ENCODE results near the gene SSC4D.

SSC4D gene

GRCh38 chr7:76375251-76375650 lies 34.2 kb downstream of the SSC4D start:
- TF ChIP-seq REST (IDR thresholded peaks at IDR 0.05; ENCODE audit: insufficient read depth in 1 of 2, low read depth in 2 of 2, low read length in 2 of 2) (no peak), TAF1 (IDR thresholded peaks at IDR 0.05; ENCODE audit: borderline replicate concordance, insufficient read depth, low read length) (no peak), FOXP2 (optimal IDR thresholded peaks at IDR 0.05; ENCODE audit: borderline replicate concordance, extremely low read depth, extremely low read length, insufficient read depth) (no peak), POLR2AphosphoS5 (IDR thresholded peaks at IDR 0.05; ENCODE audit: low read depth, low read length) (no peak), SIN3A (IDR thresholded peaks at IDR 0.05; ENCODE audit: borderline replicate concordance, insufficient read depth, low read length) (no peak)

GRCh38 chr7:76372984-76373833 lies 36.3 kb downstream of the SSC4D start:
- no peak for TF ChIP-seq TAF1 (IDR thresholded peaks at IDR 0.05; ENCODE audit: borderline replicate concordance, insufficient read depth, low read length)
- TF ChIP-seq FOXP2 (optimal IDR thresholded peaks at IDR 0.05; ENCODE audit: borderline replicate concordance, extremely low read depth, extremely low read length, insufficient read depth): no peak
- no peak for TF ChIP-seq REST (IDR thresholded peaks at IDR 0.05; ENCODE audit: insufficient read depth in 1 of 2, low read depth in 2 of 2, low read length in 2 of 2)
- TF ChIP-seq POLR2AphosphoS5 (IDR thresholded peaks at IDR 0.05; ENCODE audit: low read depth, low read length): no peak
- TF ChIP-seq SIN3A (IDR thresholded peaks at IDR 0.05; ENCODE audit: borderline replicate concordance, insufficient read depth, low read length): no peak

- TF ChIP-seq POLR2AphosphoS5 (IDR thresholded peaks at IDR 0.05; ENCODE audit: low read depth, low read length) (no peak), REST (IDR thresholded peaks at IDR 0.05; ENCODE audit: insufficient read depth in 1 of 2, low read depth in 2 of 2, low read length in 2 of 2) (no peak), FOXP2 (optimal IDR thresholded peaks at IDR 0.05; ENCODE audit: borderline replicate concordance, extremely low read depth, extremely low read length, insufficient read depth) (no peak), SIN3A (IDR thresholded peaks at IDR 0.05; ENCODE audit: borderline replicate concordance, insufficient read depth, low read length) (no peak), TAF1 (IDR thresholded peaks at IDR 0.05; ENCODE audit: borderline replicate concordance, insufficient read depth, low read length) (no peak)
Measured at GRCh38 chr7:76371396-76371795, 38.1 kb downstream of the SSC4D start.

- TF ChIP-seq FOXP2 (optimal IDR thresholded peaks at IDR 0.05; ENCODE audit: borderline replicate concordance, extremely low read depth, extremely low read length, insufficient read depth) (no peak), REST (IDR thresholded peaks at IDR 0.05; ENCODE audit: insufficient read depth in 1 of 2, low read depth in 2 of 2, low read length in 2 of 2) (no peak), POLR2AphosphoS5 (IDR thresholded peaks at IDR 0.05; ENCODE audit: low read depth, low read length) (no peak), TAF1 (IDR thresholded peaks at IDR 0.05; ENCODE audit: borderline replicate concordance, insufficient read depth, low read length) (no peak), SIN3A (IDR thresholded peaks at IDR 0.05; ENCODE audit: borderline replicate concordance, insufficient read depth, low read length) (no peak)
Measured at GRCh38 chr7:76369018-76369417, 40.5 kb downstream of the SSC4D start.
